GM23338 (cell line): ENCODE results near the gene TRIM56.
"Not testable (repeated sequence)": the region's sequence is repeated elsewhere in the genome, so short reads cannot be mapped to it uniquely, and the experiment has no call there.

ENCODE experiments used
- CTCF ChIP-seq, 2 experiments: fragments of 200-600 bp in 1 of 2; sonication (generic) in 1 of 2; conservative IDR thresholded peaks; 2 replicates each; pipeline versions ENCODE4 v1.5.1 to v1.6.1; 2016 to 2017; ENCODE audit warnings: antibody characterized with exemption in 2 of 2, low read depth in 2 of 2, mild to moderate bottlenecking in 2 of 2, moderate library complexity in 1 of 2
- EZH2 ChIP-seq: fragments of 200-600 bp; sonication (generic); IDR thresholded peaks from one replicate; pipeline ENCODE4 v1.8.0; 2017; ENCODE audit warnings: antibody characterized with exemption, mild to moderate bottlenecking, low read depth; ENCODE audit not compliant: unreplicated experiment
- POLR2AphosphoS5 ChIP-seq: IDR thresholded peaks from 2 replicates; pipeline ENCODE4 v1.6.1; 2016; ENCODE audit warnings: antibody characterized with exemption, low read depth
- REST ChIP-seq: IDR thresholded peaks from one replicate; pipeline ENCODE4 v1.6.1; 2018; ENCODE audit warnings: antibody characterized with exemption; ENCODE audit not compliant: unreplicated experiment
- ZNF331 ChIP-seq: fragments of 250-450 bp; sonication (Bioruptor Pico); IDR thresholded peaks from 2 replicates; pipeline ENCODE4 v1.5.0; 2020; ENCODE audit warnings: low read depth, mild to moderate bottlenecking, moderate library complexity

- not testable (repeated sequence) for TF ChIP-seq CTCF (conservative IDR thresholded peaks at IDR 0.05; ENCODE audit: low read depth in 2 of 2); REST; EZH2; POLR2AphosphoS5; ZNF331 (CRISPR knock-in tag)
These were observed 27.9 kb downstream of the TRIM56 start for GRCh38 chr7:101113140-101113539.
